C4-2B (cell line): ENCODE results near the gene TMEM161A.

Experiments used
- ZFX ChIP-seq: fragments of 450-650 bp; IDR thresholded peaks from 2 replicates; pipeline ENCODE4 v1.6.1; 2017
- TF ChIP-seq, protein P1 (sequence below): fragments of 450-650 bp; conservative IDR thresholded peaks from 2 replicates; pipeline ENCODE4 v1.5.1; 2017; ENCODE audit warnings: mild to moderate bottlenecking

- TF ChIP-seq, protein P1, sequence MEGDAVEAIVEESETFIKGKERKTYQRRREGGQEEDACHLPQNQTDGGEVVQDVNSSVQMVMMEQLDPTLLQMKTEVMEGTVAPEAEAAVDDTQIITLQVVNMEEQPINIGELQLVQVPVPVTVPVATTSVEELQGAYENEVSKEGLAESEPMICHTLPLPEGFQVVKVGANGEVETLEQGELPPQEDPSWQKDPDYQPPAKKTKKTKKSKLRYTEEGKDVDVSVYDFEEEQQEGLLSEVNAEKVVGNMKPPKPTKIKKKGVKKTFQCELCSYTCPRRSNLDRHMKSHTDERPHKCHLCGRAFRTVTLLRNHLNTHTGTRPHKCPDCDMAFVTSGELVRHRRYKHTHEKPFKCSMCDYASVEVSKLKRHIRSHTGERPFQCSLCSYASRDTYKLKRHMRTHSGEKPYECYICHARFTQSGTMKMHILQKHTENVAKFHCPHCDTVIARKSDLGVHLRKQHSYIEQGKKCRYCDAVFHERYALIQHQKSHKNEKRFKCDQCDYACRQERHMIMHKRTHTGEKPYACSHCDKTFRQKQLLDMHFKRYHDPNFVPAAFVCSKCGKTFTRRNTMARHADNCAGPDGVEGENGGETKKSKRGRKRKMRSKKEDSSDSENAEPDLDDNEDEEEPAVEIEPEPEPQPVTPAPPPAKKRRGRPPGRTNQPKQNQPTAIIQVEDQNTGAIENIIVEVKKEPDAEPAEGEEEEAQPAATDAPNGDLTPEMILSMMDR, result no peak
- TF ChIP-seq ZFX, result no peak
Measured at GRCh38 chr19:19094513-19094912, 43.8 kb downstream of the TMEM161A start.
